GM21367 (cell line): Measurements from ENCODE around the gene MDC1.
A peak's percentile ranks its signal among the peaks of the same experiment; 100 is the strongest.

Experiments used
- ATAC-seq: cut with Tn5 transposase; IDR thresholded peaks from one replicate; pipeline ENCODE4 v1.9.1; 2021; ENCODE audit not compliant: unreplicated experiment

MDC1 gene

DNA sequence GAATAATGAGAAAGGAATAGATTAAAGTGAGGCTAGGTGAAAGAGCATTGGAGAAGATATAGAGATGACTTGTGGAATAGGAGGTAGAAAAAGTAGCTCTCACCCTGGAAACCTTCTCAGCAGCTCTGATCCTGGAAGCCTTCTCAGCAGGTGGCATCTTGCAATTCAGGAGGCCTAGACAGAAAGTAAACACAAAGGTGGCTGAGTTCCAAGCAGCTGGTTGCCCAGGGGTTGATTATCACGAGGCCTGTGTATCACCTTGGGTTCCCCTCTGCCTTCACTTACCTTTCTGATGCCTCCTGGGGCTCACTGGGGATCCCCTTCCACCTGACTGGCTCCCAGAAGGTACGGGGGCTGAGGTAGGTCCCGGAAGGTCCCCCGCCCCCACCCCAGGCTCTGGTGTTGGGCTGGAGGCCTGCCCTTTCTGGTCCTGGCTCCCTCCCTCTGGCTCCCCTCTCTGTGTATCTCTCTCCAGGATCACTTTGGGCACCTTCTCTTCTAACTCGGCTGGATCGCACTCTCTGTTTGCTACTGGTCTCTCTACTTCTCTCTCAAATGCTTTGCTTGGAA lies 9.7 kb downstream of the MDC1 start:
- no peak for ATAC-seq

DNA sequence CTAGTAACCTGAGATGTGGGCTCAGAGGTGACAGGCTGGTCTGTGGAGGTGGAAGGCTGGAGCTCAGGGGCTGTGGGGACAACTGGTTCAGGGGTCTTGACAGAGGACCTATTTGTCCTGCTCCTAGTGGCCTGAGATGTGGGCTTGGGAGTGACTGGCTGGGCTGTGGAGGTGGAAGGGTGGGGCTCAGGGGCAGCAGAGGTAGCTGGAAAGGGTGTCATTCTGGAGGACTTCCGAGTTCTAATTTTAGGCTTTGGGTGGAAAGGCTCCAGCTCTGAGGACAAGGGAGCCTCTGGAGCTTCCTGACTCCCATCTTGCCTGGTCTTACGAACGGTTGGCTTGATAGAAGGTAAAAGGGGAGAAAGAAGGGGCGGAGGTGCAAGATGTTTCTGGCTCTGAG lies 11.5 kb downstream of the MDC1 start:
- no peak for ATAC-seq

DNA sequence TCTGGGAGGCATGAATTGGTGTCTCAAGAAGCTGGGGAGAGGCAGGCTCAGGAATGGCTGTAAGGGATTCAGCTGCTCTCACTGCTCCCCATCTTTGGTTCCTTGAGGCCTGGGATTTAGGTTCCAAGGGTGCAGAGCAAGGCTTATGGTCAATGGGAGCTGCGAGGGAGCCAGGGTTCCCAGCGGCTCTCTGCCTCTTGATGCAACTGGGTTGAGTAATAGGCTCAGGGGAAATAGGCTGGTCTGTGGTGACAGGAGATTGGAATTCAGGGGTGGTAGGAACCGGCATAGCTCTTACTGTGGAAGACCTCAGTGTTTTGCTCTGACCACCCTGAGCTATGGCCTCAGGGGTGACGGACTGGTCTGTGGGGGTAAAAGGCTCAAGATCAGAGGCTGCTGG lies 13.3 kb downstream of the MDC1 start:
- ATAC-seq, result no peak

DNA sequence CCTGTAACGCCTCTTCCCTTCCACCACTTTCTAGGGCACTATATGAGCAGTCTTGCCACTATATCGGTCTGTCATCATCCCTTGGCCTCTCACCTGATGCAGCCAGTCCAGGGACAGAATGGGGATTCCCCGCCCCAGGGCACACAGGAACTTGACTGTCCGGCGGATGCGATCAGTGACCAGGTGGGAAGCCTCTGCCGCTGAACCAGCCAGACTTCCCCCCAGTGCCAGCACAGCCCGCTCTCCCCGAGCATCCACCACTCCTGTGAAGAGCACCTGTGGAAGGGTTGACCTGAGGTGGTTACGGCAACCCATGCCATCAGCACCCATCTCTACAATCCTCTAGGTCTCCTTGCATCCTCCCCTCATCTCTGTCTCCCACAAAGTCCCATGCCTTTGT lies 14.1 kb downstream of the MDC1 start:
- no peak for ATAC-seq

DNA sequence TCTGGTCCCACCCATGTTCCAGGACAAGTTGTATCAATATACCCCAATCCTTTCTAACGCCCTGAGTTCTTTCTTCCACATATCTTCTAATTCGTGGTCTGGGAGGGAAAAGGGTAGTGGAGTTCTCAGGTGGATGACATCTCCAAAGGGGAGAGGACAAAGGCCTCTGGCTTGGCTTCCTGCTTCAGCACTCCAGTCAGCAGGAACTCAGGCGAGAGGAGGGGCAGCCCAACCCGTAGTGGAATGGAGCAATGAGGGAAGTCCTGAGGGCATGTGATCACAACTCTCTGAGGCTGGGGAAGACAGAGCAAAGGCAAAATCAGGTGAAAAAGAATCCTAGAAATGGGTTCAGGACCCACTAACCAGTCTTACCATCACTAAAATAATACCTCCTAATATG lies 16.7 kb downstream of the MDC1 start:
- no peak for ATAC-seq

DNA sequence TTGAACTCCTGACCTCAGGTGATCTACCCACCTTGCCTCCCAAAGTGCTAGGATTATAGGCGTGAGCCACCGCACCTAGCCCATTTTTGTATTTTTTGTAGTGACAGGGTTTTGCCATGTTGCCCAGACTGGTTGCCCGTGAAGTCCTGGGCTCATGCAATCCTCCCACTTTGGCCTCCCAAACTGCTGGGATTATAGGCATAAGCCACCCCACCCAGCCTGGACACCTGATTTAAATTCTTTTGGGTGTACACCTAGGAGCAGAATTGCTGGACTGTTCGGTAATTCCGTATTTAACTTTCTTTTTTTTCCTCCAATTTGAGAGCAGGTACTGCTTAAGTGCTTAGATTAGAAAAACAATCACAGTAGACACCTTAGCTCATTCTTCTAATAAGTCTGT lies 20.6 kb downstream of the MDC1 start:
- no peak for ATAC-seq

DNA sequence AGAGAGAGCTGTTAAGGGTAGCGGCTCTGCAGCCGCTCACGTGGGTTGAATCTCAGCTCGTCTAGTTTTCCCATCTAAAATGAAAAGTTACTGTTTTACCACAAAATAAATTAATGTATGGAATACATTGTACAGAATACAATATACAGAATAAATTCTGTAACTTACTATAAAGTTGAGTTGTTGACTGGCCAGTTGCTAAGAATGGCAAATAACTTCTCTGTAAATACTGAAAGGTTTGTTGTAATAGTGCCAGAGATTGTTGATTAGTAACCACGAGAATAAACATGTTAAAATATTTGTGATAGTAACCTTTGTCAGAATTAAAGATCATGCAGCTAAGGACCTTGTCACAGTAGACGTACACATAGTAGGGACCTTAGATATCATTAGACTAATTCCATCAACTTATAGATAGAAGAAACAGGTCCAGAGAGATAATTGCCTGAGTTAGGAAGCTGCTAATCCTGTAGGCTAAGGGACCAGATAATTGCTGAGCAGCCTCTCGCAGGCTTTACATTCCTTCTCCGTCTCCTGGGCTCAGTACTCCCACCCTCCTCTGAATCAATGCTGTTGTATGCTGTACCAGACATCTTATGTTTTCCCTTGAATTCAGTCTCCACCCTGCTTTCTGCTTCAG lies 25.8 kb downstream of the MDC1 start:
- no peak for ATAC-seq

DNA sequence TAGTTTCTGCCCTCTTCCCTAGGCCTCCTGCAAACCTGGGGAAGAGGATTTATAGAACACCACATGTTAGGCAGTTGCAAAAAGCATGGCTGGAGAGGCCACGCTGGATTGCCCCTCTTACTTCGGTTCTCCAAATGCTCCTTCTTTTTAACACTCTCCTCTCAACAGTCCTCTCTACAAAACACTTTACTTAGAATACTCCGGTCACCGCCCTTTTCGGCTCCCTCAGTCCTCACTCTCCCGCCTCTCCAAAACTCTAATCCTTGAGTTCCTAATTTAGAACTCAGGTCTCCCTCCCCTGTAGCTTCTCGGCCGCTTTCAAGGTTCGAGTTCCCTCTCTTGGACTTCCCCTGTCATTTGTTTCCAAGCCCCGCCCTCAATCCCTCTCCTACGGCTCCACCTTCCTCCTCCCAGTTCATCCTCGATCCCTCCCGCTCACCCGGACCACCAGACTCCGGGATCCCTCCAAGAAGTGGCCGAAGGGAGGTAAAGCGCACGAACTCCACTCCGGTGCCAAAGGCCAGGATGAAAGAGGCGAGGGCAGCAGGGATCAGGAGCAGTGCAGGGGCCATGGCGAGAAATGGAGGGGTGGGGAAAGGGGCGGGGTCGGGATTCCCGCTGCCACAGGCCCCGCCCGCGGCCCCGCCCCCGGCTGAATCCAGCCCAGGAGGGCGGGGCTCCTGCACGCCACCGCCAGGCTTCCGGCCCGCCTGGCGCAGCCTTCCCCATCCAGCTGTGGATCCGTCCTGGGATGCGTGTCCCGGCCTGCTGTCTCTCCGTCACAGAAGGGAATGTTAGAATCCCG lies 26.5 kb downstream of the MDC1 start, which contains the start of gene NRM:
Gene NRM (minus strand): TSS at position 582 of the 805 bp plus-strand sequence. CDS start 10 bp downstream, at position 572.
- ATAC-seq, result no peak

DNA sequence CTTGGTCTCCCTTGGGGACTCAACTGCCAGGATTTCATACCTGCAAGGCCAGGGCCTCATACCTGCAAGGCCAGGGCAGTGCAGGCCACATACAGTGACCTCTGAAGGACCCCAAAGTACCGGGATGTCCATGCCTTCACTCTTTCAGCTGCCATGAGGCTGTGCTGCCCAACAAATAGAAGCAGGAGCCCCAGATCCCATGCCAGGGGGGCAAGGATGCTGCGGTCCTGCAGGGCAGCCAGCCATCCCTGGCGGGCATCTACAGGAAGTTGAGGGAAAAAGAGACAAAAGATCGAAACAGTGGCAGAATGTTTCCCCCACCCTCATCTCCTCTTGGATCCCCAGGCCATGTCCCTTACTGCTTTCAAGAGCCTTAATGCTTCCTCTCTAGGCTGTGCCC lies 27.1 kb downstream of the MDC1 start:
- ATAC-seq, result no peak

DNA sequence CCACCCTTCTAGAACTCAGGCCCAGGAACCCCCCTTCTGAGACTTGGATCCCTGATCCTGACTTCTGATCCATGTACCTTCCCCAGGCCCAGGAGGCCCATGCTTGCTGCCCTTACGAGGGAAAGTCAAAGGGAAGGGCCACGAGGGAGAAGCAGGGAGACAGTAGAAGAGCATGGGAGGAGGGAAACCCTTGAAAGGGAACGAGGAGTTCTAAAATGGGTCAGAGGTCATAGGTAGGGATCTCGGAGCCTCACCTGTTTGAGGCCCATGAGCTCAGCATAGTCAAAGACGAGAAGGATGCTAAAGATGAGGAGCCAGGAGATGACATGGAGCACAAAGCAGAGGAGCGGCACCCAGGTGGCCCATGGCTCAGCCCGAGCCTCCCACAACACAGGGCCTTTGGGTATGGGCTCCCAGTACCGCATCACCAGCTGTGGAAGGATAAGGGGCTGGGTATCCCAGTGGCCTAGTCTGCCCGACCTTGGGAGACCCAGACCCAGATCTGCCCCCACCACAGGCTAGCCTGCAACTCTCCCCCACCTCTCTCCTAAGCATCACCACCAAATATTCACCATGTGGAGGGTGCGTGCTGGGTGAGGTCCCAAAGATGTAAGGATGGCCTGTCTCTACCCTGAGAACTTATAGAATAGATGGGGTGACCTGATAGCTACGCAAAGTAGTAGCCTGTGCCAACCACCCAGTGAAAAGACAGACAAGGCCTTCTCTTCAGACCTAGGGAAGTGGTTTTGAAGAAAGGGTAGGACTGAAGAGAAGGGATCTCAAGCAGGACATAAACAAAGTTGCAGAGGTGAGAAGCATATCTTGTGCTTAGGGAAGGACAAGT lies 27.8 kb downstream of the MDC1 start:
- no peak for ATAC-seq

DNA sequence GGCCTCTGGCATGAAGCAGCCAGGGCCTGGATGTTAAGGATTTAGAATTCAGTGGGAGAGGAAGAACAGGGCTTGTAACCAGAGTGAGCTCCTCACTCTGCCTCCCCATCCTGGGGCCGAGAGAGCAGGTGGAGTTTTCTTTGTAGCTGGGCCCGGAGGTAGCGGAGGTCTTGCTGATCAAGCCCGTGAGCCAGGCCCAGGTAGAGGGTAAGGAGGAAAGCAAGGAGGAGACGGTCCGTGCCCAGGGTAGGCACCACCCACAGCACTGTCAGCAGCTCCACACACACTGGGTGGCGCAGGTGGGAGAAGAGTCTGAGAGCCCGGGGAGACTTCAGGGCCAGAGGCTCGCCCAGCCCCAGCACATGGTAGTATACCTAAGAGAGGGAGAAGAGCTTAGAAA lies 28.5 kb downstream of the MDC1 start:
- no peak for ATAC-seq

DNA sequence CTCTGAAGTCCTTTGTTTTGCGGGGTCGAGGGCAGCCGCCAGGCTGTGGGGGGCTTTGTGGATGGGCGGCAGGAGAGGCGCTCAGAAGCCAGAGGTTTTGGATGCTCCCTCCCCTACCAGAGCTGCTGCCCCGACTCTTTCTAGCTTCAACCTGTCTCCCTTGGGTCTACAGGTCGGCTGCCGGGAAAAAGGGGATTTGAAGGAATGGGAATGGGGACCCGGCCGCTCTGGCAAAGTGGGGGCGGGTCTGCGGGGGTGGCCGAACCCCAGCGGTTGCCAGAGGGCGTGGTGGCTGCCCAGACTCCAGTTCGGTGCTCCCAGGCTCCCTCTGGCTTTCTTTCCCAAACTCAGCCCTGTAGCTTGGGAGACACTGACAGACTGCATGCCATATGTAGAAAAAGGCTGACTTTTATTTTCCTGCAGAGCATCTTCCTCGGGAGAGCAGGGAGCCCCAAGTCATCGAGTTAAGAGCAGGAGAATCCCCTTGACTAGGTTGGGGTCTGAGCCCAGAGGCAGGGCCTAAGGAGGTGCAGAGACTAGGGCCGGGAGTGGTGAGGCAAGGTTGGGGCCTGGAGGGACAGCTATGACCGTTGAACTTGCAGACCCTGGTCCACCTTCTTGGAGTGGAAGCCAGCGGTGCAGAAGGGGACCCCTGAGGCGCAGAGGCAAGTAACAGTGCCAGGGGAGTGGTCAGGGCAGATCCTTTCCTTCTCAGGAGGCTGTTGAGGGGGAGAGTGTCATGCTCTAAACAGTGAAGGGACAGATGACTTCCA lies 29.2 kb downstream of the MDC1 start:
- no peak for ATAC-seq

DNA sequence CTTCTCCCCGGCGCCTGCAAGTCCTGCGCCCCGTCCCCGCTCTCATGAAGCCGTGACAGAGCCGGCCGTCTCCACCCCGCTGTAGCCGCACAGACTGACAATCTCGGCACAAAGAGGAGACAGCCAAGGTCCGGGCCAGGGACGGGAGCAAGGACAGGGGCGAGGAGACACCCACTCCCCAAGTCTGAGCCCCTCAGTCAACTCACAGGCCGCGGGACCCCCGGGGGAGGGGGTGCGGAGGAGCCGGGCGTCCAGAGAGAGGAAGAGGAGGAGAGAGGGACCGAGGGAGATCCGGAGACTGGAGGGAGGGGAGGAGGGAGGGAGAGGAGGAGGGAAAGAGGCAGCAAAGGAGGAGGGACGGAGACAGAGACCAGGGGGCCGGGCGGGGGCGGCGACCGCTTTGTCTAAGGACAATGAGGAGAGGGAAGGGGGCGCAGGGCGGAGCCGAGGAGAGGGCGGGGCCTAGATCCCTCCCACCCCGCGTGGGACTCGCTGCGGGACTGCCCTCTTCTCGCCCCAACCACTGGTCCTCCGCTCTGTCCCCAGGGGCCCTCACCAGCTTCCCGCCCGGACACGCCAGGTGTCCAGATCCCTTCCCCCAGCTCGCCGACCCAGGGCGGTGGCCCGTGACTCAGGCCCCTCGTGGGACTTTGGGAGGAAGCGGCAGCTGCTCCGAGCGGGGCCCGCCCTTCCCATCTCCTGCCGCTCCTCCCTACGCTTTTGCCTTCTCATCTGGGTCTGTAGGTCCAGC lies 30.0 kb downstream of the MDC1 start:
- peak; percentile 30 for ATAC-seq

DNA sequence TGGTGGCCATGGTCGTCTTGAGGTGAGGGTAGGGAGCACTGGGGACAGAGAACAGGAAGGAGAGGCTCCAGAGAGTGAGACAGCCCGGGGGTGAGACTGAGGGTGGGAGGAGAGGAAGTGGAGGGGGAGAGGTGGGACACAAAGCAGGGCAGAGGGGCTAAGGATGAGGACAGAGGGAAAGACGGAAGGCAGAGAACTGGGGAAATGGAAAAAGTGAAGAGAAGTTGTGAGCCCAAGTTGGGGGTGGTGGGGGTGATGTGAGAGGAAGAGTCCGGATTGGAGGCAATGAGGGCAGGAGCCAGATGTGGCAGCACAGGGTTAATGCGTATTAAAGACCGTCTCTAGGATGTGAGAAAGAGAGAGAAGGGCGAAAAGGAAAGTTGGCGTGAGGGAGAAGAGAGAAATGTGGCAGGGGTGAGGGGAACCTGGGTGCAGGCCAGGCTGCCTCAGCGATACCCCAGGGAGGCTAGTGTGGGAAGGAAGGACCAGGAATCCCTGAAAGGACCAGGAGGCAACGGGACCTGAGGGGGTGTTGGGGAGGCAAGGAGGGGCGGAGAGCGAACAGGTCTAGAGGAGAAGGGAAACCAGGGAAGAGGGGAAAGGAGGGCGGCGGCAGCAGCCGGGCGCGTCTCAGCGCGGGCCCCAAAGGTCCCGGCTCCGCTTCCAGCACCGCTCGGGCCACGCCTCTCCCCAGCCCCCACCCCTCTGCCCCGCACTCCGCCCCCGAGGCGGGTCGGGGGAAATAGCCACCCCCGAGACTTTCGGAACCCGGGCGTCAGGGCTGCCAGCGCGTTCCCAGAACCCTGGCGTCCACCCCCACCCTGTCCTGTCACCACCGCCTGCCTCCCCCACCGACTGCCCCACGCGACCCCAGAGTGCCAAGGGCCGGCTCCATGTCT lies 30.8 kb downstream of the MDC1 start, which contains the start of gene PPP1R18:
Gene PPP1R18 (minus strand): TSS at position 637 of the 899 bp plus-strand sequence. CDS start 627 bp downstream, at position 10.
- ATAC-seq, result no peak

DNA sequence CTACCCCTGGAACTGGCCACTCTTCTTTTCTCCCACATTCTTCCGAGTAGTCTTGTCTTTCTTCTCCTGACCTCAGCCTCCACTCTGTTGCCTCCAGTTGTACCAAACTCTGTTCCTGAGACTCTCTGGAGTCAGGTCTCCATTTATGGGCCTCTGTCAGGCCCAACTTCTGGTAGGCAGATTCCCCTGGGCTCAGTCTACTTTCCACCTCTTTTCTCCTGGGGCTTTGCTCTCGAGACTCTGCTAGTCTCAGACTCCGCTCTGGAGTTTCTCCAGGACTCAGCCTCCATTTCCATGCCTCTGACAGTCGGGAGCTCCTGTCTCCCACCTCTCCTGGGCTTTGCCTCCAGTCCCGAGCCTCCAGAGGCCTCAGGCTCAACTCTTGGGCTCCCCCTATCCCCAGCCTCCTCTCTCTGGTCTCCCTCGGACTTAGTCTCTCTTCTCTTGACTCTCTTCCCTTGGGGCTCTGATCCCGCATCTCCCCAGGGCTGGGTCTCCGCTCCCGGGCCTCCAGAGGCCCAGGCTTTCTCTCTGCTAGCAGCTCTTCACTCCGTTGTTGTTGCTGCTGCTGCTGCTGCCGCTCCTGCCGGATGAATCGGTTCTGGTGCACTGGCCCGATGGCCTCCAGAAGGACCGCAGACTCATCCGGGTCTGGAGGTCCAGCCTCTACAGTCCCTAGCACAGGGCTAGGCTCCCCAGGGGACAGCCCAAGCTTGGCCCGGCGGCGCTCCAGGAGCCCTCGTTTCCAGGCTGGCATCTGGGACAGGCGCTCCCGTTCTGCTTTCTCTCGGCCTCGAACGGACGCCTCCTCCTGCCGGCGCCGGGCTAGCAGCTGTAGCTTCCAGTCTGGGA lies 31.7 kb downstream of the MDC1 start:
- no peak for ATAC-seq

DNA sequence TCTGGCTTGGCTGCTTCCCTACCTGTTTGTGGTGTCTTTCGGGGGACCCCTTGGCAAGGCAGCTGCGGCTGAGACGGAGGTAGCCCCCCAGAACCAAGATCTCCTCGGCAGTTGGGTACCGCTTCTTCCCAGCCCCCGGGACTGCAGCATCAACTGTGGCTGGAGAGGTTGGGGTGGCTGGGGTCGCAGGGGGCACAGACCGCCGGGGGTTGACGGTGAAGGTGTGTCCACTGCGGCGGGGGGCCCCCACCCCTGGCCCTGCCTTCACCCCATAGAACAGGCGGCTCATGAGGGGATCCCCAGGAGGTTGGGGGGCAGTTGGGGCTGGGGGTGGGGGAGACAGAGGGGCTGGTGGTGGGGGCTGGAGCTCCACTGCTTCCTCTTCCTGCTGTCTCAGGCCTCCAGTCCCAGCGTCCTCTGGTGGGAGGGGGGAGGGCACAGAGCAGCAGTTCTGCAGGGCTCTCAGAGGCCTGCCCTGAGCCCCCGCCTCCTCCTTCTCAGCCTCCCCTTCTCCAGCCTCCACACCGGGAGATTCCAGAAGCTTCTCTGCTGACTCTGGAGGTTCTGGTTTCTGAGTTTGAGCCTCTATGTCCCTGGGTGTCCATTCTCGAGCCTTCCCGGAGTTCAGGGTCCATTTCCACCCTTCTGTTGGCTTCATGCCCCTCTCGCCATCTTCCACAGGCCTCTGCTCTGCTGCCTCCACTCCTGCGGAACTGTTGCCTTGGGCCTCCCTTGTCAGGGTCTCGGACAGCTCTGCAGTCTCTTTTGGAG lies 32.5 kb downstream of the MDC1 start:
- no peak for ATAC-seq

DNA sequence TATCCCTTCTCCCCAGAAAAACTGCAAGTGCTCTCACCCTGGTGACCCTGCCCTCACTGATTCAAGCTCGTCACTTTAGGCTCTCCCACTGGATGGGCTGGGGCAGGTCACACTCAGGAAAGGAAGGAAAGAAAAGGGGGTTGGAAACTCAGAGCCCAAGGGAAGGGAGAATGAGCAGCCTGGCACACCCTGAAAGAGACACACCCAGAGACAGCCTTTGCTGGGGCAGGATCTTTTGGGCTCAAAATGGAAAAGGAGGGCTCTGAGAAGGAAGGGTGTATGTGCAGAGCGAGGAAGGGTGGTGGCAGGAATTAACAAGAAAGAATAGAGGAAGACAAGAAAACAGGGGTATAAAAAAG lies 33.1 kb downstream of the MDC1 start:
- no peak for ATAC-seq
